Progenitor cell of endocrine pancreas (in vitro differentiated cells): ENCODE measurements around the gene TANC1. TPM values are rescaled to one million over a fixed set of nuclear protein-coding genes. Genes with fewer than 3 reads are reported as not detected.

ENCODE experiments used
- DNase-seq: peaks from one replicate; pipeline ENCODE4 v3.0.0; 2021; ENCODE audit warnings: low spot score; ENCODE audit not compliant: unreplicated experiment
- H3K27ac Mint-ChIP-seq: 2 replicates; pipeline ENCODE4 v1.8.0; 2021; ENCODE audit warnings: mild to moderate bottlenecking, moderate library complexity, mixed read lengths
- H3K27me3 Mint-ChIP-seq: 2 replicates; pipeline ENCODE4 v1.8.0; 2021; ENCODE audit warnings: mixed read lengths
- H3K36me3 Mint-ChIP-seq: 2 replicates; pipeline ENCODE4 v1.8.0; 2022; ENCODE audit warnings: mixed read lengths; ENCODE audit not compliant: insufficient read depth
- H3K4me1 Mint-ChIP-seq: 2 replicates; pipeline ENCODE4 v1.8.0; 2021; ENCODE audit warnings: low read depth, mixed read lengths
- H3K4me3 Mint-ChIP-seq: 2 replicates; pipeline ENCODE4 v1.8.0; 2021; ENCODE audit warnings: low read depth, mild to moderate bottlenecking, moderate library complexity, mixed read lengths
- H3K9me3 Mint-ChIP-seq: 2 replicates; pipeline ENCODE4 v1.8.0; 2021; ENCODE audit warnings: low read depth, mixed read lengths
- total RNA-seq: library from RNA; stranded (reverse); gene quantifications from 2 replicates; pipeline ENCODE4 v1.2.1, GENCODE V29; 2021
- TF ChIP-seq, protein P1 (sequence below): fragments of 200-600 bp; sonication (generic); IDR thresholded peaks from one replicate; pipeline ENCODE4 v1.5.0; 2021; ENCODE audit warnings: antibody characterized with exemption, mild to moderate bottlenecking; ENCODE audit not compliant: unreplicated experiment

Gene TANC1
- total RNA-seq, 1 donor from 2014 or later = 29.8 TPM

DNA sequence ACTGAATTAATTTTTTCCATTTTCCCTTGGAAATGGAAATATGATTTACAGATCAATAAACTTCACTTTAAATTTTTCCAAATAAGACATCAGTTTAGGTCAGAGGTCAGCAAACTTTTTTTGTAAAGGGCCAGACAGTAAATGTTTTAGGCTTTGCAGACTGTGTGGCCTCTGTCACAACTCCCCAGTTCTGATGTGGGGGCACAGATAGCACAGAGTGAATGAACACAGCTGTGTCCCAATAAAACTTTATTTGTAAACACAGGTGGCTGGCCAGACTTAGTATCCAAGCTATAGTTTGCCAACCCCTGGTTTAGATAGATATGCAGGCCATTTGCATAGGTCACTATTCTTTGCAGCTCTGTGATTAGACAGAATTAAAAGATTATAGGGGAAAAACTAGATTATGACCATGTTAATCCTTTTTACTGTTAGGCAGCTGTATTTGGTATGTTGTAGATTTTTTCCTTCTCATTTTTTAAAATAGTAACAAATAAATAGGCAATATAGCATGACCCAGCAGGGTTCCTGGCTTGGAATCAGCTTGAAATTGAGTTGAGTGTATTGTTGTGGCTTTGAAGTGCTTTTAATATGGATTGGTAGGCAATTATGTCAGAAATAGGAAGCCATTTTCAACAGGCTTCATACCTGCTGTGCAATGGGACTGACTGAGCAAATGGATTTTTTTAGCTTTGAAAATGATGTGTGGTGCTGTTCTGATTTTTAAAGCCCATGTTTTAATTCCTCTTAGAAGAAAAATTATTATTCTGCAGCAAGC lies 258.4 kb downstream of the TANC1 start:
- Mint-ChIP-seq H3K27me3 (no peaks in the 10 kb centered on the region), H3K9me3 (no peaks in the 10 kb centered on the region), H3K27ac (no peak overlapping the region), H3K36me3 (peaks cover 18% of the 10 kb centered on the region), H3K4me1 (no peaks in the 10 kb centered on the region), H3K4me3 (no peak overlapping the region)
- DNase-seq = no peak
- TF ChIP-seq, protein P1, sequence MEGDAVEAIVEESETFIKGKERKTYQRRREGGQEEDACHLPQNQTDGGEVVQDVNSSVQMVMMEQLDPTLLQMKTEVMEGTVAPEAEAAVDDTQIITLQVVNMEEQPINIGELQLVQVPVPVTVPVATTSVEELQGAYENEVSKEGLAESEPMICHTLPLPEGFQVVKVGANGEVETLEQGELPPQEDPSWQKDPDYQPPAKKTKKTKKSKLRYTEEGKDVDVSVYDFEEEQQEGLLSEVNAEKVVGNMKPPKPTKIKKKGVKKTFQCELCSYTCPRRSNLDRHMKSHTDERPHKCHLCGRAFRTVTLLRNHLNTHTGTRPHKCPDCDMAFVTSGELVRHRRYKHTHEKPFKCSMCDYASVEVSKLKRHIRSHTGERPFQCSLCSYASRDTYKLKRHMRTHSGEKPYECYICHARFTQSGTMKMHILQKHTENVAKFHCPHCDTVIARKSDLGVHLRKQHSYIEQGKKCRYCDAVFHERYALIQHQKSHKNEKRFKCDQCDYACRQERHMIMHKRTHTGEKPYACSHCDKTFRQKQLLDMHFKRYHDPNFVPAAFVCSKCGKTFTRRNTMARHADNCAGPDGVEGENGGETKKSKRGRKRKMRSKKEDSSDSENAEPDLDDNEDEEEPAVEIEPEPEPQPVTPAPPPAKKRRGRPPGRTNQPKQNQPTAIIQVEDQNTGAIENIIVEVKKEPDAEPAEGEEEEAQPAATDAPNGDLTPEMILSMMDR = no peak

DNA sequence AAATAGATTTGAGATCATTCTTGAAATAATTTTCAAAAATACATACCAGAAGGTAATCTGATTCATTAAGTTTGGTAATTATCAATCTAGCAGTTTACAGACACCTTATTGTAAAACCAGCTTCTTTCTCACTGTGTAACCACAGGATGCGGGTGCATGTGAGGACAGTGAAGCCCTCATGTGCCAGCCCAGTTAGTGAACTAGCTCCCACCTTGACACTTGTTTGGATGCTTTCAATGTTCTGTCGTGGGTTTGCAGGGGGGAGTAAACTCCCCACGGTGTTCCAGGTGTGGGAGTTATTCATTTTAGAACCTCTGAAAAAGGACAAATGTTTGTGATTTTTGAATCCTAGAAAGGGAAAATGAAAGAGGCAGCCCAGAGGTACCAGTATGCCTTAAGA lies 259.0 kb downstream of the TANC1 start:
- Mint-ChIP-seq H3K4me3 (no peak overlapping the region), H3K36me3 (peaks cover 16% of the 10 kb centered on the region), H3K4me1 (no peaks in the 10 kb centered on the region), H3K27me3 (no peaks in the 10 kb centered on the region), H3K27ac (no peak overlapping the region), H3K9me3 (no peaks in the 10 kb centered on the region)
- no peak for DNase-seq
- TF ChIP-seq, protein P1 = no peak

DNA sequence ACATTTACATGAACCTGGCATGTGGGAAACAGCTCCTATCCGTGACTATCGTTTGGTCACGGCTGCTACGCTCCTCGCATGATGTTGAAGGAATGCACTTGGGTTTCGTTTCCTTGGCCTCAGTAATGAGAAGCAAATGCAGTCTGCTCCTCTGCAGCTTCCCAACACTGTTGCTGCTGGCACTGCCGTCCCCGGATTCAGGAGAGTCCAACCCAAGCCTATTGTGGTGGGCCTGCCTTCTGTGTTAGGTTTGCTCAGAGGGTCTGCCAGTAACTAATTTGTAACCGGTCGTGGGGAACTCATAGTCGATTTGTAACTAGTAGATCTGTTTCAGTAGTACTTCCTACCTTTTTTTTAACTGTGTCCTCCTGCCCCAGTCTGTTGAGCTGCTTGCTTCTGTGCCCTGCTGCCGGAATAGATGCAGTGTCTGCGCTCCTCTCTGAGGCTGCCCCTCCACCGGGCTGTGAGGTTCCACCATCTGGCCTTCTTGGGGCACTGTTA lies 259.7 kb downstream of the TANC1 start:
- H3K4me1 Mint-ChIP-seq = no peaks in the 10 kb centered on the region
- DNase-seq = no peak
- no peaks in the 10 kb centered on the region for H3K27me3 Mint-ChIP-seq
- H3K36me3 Mint-ChIP-seq = peaks cover 19% of the 10 kb centered on the region
- no peaks in the 10 kb centered on the region for H3K9me3 Mint-ChIP-seq
- TF ChIP-seq, protein P1 = no peak
- H3K4me3 Mint-ChIP-seq = no peak overlapping the region
- no peak overlapping the region for H3K27ac Mint-ChIP-seq

DNA sequence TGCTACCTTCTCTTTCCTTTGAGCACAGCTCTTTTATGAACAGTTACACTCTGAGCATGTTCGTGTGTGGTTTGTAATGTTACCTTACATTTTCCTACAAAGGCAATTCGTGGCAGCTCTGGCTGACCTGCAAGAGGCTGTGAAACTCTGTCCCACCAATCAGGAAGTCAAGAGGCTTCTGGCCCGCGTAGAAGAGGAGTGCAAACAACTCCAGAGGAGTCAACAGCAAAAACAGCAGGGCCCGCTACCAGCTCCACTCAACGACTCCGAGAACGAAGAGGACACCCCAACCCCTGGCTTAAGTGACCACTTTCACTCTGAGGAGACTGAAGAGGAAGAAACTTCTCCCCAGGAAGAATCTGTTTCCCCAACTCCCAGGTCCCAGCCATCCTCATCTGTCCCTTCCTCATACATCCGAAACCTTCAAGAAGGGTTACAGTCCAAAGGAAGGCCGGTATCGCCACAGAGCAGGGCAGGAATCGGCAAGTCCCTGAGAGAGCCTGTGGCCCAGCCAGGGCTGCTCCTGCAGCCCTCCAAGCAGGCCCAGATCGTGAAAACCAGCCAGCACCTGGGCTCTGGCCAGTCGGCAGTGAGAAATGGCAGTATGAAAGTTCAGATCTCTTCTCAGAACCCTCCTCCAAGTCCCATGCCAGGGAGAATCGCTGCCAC lies 261.2 kb downstream of the TANC1 start:
- TF ChIP-seq, protein P1 = no peak
- DNase-seq = no peak
- H3K36me3 Mint-ChIP-seq = peaks cover 16% of the 10 kb centered on the region
- H3K4me3 Mint-ChIP-seq = no peak overlapping the region
- no peaks in the 10 kb centered on the region for H3K9me3 Mint-ChIP-seq
- H3K4me1 Mint-ChIP-seq = no peaks in the 10 kb centered on the region
- no peak overlapping the region for H3K27ac Mint-ChIP-seq
- no peaks in the 10 kb centered on the region for H3K27me3 Mint-ChIP-seq

DNA sequence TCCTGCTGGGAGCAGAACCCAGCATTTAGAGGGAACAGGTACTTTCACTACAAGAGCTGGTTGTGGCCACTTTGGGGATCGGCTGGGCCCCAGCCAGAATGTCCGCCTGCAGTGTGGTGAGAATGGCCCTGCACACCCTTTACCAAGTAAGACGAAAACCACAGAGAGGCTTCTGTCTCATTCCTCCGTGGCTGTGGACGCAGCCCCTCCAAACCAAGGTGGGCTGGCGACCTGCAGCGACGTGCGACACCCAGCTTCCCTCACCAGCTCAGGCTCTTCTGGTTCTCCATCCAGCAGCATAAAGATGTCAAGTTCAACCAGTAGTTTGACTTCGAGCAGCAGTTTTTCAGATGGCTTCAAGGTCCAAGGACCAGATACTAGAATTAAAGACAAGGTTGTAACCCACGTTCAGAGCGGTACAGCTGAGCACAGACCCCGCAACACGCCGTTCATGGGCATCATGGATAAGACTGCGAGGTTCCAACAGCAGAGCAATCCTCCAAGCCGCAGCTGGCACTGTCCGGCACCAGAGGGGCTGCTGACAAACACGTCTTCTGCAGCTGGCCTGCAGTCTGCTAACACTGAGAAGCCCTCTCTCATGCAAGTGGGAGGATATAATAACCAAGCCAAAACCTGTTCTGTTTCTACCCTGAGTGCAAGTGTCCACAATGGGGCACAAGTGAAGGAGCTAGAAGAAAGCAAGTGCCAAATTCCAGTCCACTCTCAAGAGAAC lies 261.9 kb downstream of the TANC1 start:
- H3K27me3 Mint-ChIP-seq = no peaks in the 10 kb centered on the region
- TF ChIP-seq, protein P1 = no peak
- H3K4me1 Mint-ChIP-seq = no peaks in the 10 kb centered on the region
- H3K4me3 Mint-ChIP-seq = no peak overlapping the region
- no peak overlapping the region for H3K27ac Mint-ChIP-seq
- DNase-seq = no peak
- H3K36me3 Mint-ChIP-seq = peaks cover 17% of the 10 kb centered on the region
- H3K9me3 Mint-ChIP-seq = no peaks in the 10 kb centered on the region
